IMR-90 (cell line): ENCODE results near the gene COL4A2. TPM values are rescaled to one million over a fixed set of nuclear protein-coding genes. Genes with fewer than 3 reads are reported as not detected.

ENCODE experiments used
- ATAC-seq: fragments of 200-7000 bp; cut with Tn5 transposase; 2 replicates; pipeline ENCODE4 v1.9.1; 2020; ENCODE audit warnings: low read depth, mild to moderate bottlenecking, moderate library complexity
- BruUV-seq: library from RNA; stranded (reverse); fragments of 400-500 nt; replicated peaks from 2 replicates; lab custom pipeline; 2021; lab: Mats Ljungman, UMichigan
- CTCF ChIA-PET: fragments of 300-600 bp; formaldehyde crosslinking; extraction: SDS; loops from one replicate; lab custom pipeline; 2021; ENCODE audit warnings: antibody characterized with exemption; lab: Yijun Ruan, JAX
- POLR2A ChIA-PET: fragments of 300-600 bp; sonication (Branson Sonifier 250); formaldehyde crosslinking; loops from one replicate; lab custom pipeline; 2022; ENCODE audit warnings: antibody characterized with exemption; ENCODE audit not compliant: unreplicated experiment; lab: Charles Lee
- DNase-seq: peaks from one replicate; pipeline ENCODE4 v3.0.0; 2013
- H2AFZ ChIP-seq: replicated peaks from 2 replicates; pipeline ENCODE3; 2013; ENCODE audit warnings: low read length, mild to moderate bottlenecking; ENCODE audit not compliant: poor library complexity
- H2AK5ac ChIP-seq: 2 replicates; pipeline ENCODE4 v1.6.1; 2013; ENCODE audit warnings: low read depth, low read length, inconsistent platforms
- H2AK9ac ChIP-seq: replicated peaks from 2 replicates; pipeline ENCODE3; 2013; ENCODE audit warnings: mild to moderate bottlenecking, low read depth, low read length, moderate library complexity; ENCODE audit not compliant: poor library complexity
- H2BK120ac ChIP-seq: 2 replicates; pipeline ENCODE4 v1.6.1; 2013; ENCODE audit warnings: low read depth, low read length, inconsistent platforms
- H2BK15ac ChIP-seq: 3 replicates; pipeline ENCODE4 v1.6.1; 2013; ENCODE audit warnings: low read depth, low read length, inconsistent platforms
- H2BK20ac ChIP-seq: 2 replicates; pipeline ENCODE4 v1.6.1; 2013; ENCODE audit warnings: low read depth, mild to moderate bottlenecking, inconsistent platforms, low read length, moderate library complexity
- H2BK5ac ChIP-seq: 2 replicates; pipeline ENCODE4 v1.6.1; 2013; ENCODE audit warnings: mild to moderate bottlenecking, low read depth, low read length, inconsistent platforms; ENCODE audit not compliant: poor library complexity, severe bottlenecking
- H3K14ac ChIP-seq: replicated peaks from 2 replicates; pipeline ENCODE4 v1.6.1; 2013; ENCODE audit warnings: low read depth, low read length, inconsistent platforms
- H3K18ac ChIP-seq: 2 replicates; pipeline ENCODE4 v1.6.1; 2013; ENCODE audit warnings: low read depth, low read length, control low read depth
- H3K23ac ChIP-seq: 2 replicates; pipeline ENCODE4 v1.6.1; 2013; ENCODE audit warnings: low read depth, low read length, inconsistent platforms
- H3K27ac ChIP-seq: 2 replicates; pipeline ENCODE4 v1.5.1; 2013; ENCODE audit warnings: mild to moderate bottlenecking, control low read depth, low read length; ENCODE audit not compliant: insufficient read depth
- H3K27me3 ChIP-seq: 2 replicates; pipeline ENCODE4 v1.6.1; 2013; ENCODE audit warnings: low read length; ENCODE audit not compliant: control insufficient read depth, insufficient read depth
- H3K36me3 ChIP-seq: 2 replicates; pipeline ENCODE4 v1.6.1; 2013; ENCODE audit warnings: low read length, mixed read lengths; ENCODE audit not compliant: control insufficient read depth, insufficient read depth
- H3K4ac ChIP-seq: 2 replicates; pipeline ENCODE4 v1.6.1; 2013; ENCODE audit warnings: low read depth, low read length, inconsistent platforms
- H3K4me1 ChIP-seq: 2 replicates; pipeline ENCODE4 v1.6.1; 2013; ENCODE audit warnings: low read length, mixed read lengths; ENCODE audit not compliant: control insufficient read depth, insufficient read depth
- H3K4me2 ChIP-seq: 2 replicates; pipeline ENCODE4 v1.6.1; 2013; ENCODE audit warnings: low read depth, mild to moderate bottlenecking, control low read depth, low read length, moderate library complexity
- H3K4me3 ChIP-seq: 2 replicates; pipeline ENCODE4 v1.5.1; 2013; ENCODE audit warnings: low read depth, mild to moderate bottlenecking, control low read depth, low read length, moderate library complexity; ENCODE audit not compliant: insufficient read depth
- H3K56ac ChIP-seq: 2 replicates; pipeline ENCODE4 v1.6.1; 2013; ENCODE audit warnings: low read length, inconsistent platforms; ENCODE audit not compliant: insufficient read depth; ENCODE audit errors: extremely low read depth
- H3K79me1 ChIP-seq, 2 experiments: 2 replicates each; pipeline ENCODE4 v1.6.1; 2013; ENCODE audit warnings: low read length in 2 of 2, inconsistent platforms in 1 of 2, low read depth in 1 of 2
- H3K9ac ChIP-seq: 2 replicates; pipeline ENCODE4 v1.6.1; 2013; ENCODE audit warnings: low read depth, low read length, control low read depth
- H3K9me1 ChIP-seq: 2 replicates; pipeline ENCODE4 v1.6.1; 2013; ENCODE audit warnings: low read length, inconsistent platforms; ENCODE audit not compliant: insufficient read depth
- H3K9me3 ChIP-seq: 2 replicates; pipeline ENCODE4 v1.6.1; 2013; ENCODE audit warnings: low read length; ENCODE audit not compliant: control insufficient read depth, insufficient read depth
- H4K20me1 ChIP-seq: 2 replicates; pipeline ENCODE4 v1.6.1; 2013; ENCODE audit warnings: low read length, inconsistent platforms; ENCODE audit not compliant: insufficient read depth
- H4K5ac ChIP-seq: 2 replicates; pipeline ENCODE4 v1.6.1; 2013; ENCODE audit warnings: mild to moderate bottlenecking, low read depth, low read length, control low read depth
- H4K8ac ChIP-seq, 2 experiments: 2 replicates each; pipeline ENCODE4 v1.6.1; 2013; ENCODE audit warnings: low read depth in 2 of 2, low read length in 2 of 2, control low read depth in 1 of 2, inconsistent platforms in 1 of 2
- H4K91ac ChIP-seq: 2 replicates; pipeline ENCODE4 v1.6.1; 2013; ENCODE audit warnings: low read depth, low read length, inconsistent platforms; ENCODE audit not compliant: insufficient read depth
- MXI1 ChIP-seq: IDR thresholded peaks from 2 replicates; pipeline ENCODE4 v1.6.1; 2012; ENCODE audit warnings: low read depth, mild to moderate bottlenecking, low read length, moderate library complexity, borderline replicate concordance
- POLR2A ChIP-seq: IDR thresholded peaks from 2 replicates; pipeline ENCODE4 v1.6.1; 2012; ENCODE audit warnings: mild to moderate bottlenecking, low read depth, low read length
- RFX5 ChIP-seq: IDR thresholded peaks from 2 replicates; pipeline ENCODE4 v1.8.0; 2012; ENCODE audit warnings: low read depth, mild to moderate bottlenecking, low read length, moderate library complexity
- WGBS, 2 experiments: methylation state at CpG; one replicate each; pipeline versions ENCODE4 v1.1.5 to v1.1.7; 2013; ENCODE audit warnings: missing lambda C conversion rate in 2 of 2; ENCODE audit not compliant: insufficient read length in 1 of 2; ENCODE audit errors: extremely low coverage in 2 of 2; 5-methylcytosine and 5-hydroxymethylcytosine counted together
- dilution Hi-C: fragments of 300-500 bp; cut with HindIII; formaldehyde crosslinking; loops from one replicate; pipeline ENCODE4 v1.14.3; 2018; ENCODE audit warnings: low sequenced_read_pairs; ENCODE audit not compliant: unreplicated experiment
- in situ Hi-C: fragments of 300-500 bp; cut with MboI; formaldehyde crosslinking; loops from 3 replicates; pipeline ENCODE4 v1.14.3; 2019; ENCODE audit warnings: low sequenced_read_pairs, inconsistent platforms, mixed read lengths
- intact Hi-C: fragments of 100-400 bp; cut with micrococcal nuclease; formaldehyde crosslinking; loops from 2 replicates; pipeline ENCODE4 v1.10.0; 2022
- polyA plus RNA-seq, 3 experiments: library from polyadenylated mRNA; depleted of rRNA; stranded (reverse); fragments of >200 nt; gene quantifications; 2 replicates each; pipeline ENCODE4 v1.2.3, GENCODE V29; 2012; ENCODE audit warnings: low replicate concordance in 1 of 3
- total RNA-seq: library from RNA; depleted of rRNA; stranded (reverse); fragments of >200 nt; gene quantifications from 2 replicates; pipeline ENCODE4 v1.2.3, GENCODE V29; 2012

COL4A2 gene
- total and polyA plus RNA-seq, 2 of the 4 experiments (the other 2 are of a cell fraction) = 90.7 to 457 TPM

DNA sequence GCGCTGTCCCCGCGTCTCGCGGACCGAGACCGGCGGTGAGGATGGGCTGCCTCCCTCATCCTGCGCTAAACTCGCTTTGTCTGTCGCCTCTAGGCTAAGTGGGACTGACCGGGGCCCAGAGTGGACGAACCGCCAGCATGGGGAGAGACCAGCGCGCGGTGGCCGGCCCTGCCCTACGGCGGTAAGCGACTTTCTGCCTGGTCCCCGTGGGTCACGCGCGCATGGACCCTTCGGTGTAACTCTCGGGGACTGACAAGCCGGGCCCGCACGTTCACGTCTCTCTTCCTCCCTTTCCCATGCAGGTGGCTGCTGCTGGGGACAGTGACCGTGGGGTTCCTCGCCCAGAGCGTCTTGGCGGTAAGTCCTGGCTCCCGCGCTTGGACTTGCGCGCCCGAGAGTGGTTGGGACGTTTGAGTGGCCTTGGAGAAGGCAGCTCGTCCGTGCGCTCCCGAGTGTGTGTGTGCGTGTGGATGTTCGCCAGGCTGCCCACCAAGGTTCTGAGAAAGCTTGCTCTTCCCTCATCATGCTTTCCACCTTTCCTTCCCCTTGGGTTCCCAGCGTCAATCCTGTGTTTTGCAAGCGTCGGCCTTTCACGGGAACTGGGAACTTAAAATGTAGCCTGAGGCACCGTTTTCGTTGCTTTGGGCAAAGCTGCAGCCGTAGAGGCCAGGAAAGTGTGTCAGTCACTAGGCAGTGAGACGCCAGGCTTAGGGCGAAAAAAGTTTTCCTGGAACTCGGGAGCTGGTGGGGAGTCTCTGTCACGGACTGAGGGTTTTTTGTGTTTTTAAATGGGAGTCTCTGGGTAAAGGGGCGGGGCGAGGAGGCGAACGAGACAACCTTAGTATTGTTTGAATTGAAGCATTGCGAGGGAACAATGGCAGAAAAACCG is 927 bp downstream of the COL4A2 start:
- Histone ChIP-seq H3K4me2 (peak overlapping the region; percentile 93), H3K23ac (peak overlapping the region; percentile 88), H3K9me3 (no peaks in the 10 kb centered on the region), H3K4me3 (peak overlapping the region; percentile 84), H2AFZ (peak overlapping the region; percentile 83), H3K4me1 (peaks cover 34% of the 10 kb centered on the region), H3K18ac (peak overlapping the region; percentile 32), H3K4ac (peak overlapping the region; percentile 93), H3K56ac (peak overlapping the region; percentile 87), H3K9ac (peak overlapping the region; percentile 96), H3K27ac (peak overlapping the region; percentile 78), H2AK5ac (peak overlapping the region; percentile 94), H2BK20ac (peak overlapping the region; percentile 29; the same call in 1 of the 2 replicates), H4K8ac (peak overlapping the region; percentile 62 to 84; a peak in 3 of 4 replicates), H4K20me1 (peaks cover 73% of the 10 kb centered on the region), H2BK15ac (peak overlapping the region; percentile 72; the same call in 1 of the 3 replicates), H2BK5ac (peak overlapping the region; percentile 89), H3K14ac (peak overlapping the region; percentile 92), H4K5ac (peak overlapping the region; percentile 0), H3K36me3 (peaks cover 39% of the 10 kb centered on the region), H3K79me1 (peaks cover 4 to 62% of the 10 kb centered on the region in 2 experiments; a peak in 2 of 4 replicates), H2AK9ac (peak overlapping the region; percentile 93), H3K9me1 (peaks cover 36% of the 10 kb centered on the region), H3K27me3 (no peaks in the 10 kb centered on the region), H2BK120ac (peak overlapping the region; percentile 75), H4K91ac (peak overlapping the region; percentile 91)
- WGBS, 2 experiments = 0% methylated on average over 17 of the region's 64 CpGs; no CpG with 5 or more reads in 1 of the 2 experiments
- in situ Hi-C loops = no loop called here
- BruUV-seq = no TSS peak
- CTCF ChIA-PET = interaction anchor here (1.0 to 1.8 kb wide), 3 partner anchors 47 to 104 kb away, joined by 3 to 4 read pairs (median 3); no protein-coding TSS in a partner anchor
- ATAC-seq (no peak), DNase-seq (peak; percentile 59)
- intact Hi-C loops = loop anchor here (1.0 to 2.0 kb wide), 2 partner anchors 33 to 104 kb away; no protein-coding TSS in a partner anchor
- TF ChIP-seq MXI1 (0 out of 2 replicates have a peak, but pooled peaks have one; percentile 27), RFX5 (no peak), POLR2A (peak; percentile 25; the same call in 1 of the 2 replicates)
- POLR2A ChIA-PET = interaction anchor here (0.7 kb wide), 1 partner anchor 16 kb away, joined by 5 read pairs; no protein-coding TSS in a partner anchor
- dilution Hi-C loops = no loop called here
